NCI-H82 treated with DMSO at 0.1 percent for 48 hours (cell line): Measurements from ENCODE around the gene CPSF2.
"Not testable (repeated sequence)": the region's sequence is repeated elsewhere in the genome, so short reads cannot be mapped to it uniquely, and the experiment has no call there.

Experiments used
- DNase-seq: peaks from one replicate; lab custom pipeline; 2025; ENCODE audit not compliant: unreplicated experiment; lab: John Stamatoyannopoulos, UW

The CPSF2 gene

DNA sequence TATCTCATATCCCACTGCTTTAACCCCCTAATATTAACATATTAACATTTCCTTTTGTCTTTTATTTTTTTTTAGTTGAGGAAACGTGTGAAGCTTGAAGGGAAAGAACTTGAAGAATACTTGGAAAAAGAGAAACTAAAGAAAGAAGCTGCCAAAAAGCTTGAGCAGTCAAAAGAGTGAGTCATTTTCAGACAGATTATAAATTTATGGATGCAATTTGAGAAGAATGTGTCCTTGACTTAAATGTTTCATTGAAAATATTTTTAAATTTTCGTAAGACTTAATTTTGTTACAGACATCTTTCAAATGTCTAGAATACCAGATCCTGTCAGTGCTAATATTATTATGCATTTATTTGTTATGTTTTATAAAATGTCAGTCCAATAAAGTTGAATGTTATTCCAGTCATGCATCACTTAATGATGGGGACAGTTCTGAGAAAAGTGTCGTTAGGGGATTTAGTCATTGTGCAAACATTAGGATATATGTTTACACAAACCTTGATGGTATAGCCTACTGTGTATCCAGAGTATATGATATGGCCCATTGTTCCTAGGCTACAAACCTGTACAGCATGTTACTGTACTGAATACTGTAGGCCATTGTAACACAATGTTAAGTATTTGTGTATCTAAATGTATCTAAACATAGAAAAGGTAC lies 32.6 kb downstream of the CPSF2 start:
- DNase-seq: no peak

DNA sequence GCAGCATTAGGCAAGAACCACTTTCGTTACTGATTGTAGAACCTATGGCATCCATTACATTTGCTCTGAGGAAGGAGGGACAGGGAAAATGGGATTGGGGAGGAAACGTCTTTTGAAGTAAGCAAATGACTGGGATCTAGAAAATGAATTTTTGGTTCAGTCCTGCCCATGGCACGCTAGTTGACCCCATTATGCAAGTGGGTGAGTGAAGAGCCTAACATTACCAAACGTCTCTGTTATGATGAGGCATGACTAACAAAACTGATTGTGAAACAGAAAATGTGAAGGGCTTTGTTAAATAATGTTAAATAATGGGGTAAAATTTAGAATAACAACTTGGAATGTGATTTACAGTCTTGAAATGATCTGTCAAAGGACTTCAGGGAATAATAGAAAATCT lies 38.9 kb downstream of the CPSF2 start:
- DNase-seq: no peak

DNA sequence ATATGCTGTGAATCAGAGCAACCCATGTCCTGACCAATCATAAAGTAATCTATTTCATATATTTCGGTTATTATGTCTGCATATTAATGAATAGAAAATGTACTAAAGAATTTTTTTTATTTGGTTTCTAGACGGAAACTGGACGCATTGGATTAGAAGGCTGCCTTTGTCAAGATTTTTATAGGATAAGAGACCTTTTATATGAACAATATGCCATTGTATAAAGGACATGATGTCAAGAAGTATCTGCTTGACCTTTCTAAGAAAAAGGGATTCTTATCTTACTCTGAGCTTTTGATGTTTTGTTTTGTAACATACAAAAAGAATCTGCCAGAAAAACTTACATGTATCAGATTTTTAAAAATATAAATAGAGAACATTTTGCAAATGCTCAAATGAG lies 39.8 kb downstream of the CPSF2 start:
- no peak for DNase-seq

DNA sequence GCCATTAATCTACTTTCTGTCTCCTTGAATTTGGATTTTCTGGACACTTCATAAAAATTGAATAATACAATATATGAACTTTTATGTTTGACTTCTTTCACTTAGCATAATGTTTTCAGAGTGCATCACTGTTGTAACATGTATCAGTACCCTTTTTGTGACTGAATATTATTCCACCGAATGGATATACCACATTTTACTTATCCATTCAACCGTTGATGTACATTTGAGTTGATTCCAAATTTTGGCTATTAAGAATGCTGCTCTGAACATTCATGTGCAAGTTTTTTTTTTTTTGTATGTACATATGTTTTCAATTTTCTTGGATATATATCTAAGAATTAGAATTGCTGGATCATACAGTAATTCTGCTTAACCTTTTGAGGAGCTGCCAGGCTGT lies 43.2 kb downstream of the CPSF2 start:
- no peak for DNase-seq

DNA sequence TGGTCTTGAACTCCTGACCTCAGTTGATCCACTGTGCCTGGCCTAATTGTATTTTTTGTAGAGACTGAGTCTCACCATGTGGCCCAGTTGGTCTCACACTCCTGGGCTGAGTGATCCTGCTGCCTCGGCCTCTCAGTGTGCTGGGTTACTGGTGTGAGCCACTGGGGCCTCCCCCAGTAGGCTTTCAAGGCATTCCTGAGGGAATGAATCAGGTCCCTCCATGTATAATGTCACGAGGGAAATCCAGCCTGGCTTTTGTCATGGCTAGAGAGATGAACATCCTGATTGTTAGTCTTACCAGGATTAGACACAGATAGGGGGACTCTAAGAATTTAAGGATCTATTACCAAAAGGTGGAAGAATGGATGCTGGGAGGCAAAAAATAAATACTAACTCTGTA lies 51.9 kb downstream of the CPSF2 start:
- no peak for DNase-seq

DNA sequence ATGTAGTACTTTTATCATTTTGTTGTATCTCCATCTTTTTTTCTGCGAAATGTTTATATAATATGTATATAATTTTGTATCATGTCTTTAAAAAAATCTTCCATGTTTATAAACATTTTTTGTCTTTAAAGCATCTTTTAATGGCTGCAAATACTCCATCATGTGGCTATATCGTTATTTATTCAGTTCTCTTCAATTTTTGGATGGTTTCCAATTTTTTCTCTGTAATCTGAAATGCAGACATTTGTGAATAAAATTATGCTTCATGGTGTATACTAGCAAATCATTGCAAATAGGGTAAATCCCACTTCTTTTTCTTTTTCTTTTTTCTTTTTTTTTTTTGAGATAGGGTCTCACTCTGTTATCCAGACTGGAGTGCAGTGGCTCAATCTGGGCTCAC lies 54.0 kb downstream of the CPSF2 start:
- DNase-seq: no peak

DNA sequence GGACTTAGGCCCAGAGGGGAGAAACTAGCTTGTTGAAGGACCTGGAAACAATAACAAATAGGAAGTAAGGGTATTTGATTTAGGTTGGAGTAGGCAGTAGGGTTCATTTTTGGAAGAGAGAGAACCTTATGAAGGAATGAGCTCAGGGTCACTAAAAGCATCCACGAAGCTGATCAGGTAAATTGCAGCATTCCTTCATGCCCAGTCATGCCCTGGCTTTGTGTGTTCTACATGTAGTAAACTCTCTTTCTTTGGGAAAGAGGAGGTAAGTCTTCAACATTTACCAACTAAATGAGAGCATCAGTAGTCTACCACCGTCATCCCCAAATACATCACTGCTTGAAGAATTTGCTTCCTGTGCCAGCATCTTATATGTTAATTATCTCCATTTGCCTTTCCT lies 54.7 kb downstream of the CPSF2 start:
- no peak for DNase-seq

DNA sequence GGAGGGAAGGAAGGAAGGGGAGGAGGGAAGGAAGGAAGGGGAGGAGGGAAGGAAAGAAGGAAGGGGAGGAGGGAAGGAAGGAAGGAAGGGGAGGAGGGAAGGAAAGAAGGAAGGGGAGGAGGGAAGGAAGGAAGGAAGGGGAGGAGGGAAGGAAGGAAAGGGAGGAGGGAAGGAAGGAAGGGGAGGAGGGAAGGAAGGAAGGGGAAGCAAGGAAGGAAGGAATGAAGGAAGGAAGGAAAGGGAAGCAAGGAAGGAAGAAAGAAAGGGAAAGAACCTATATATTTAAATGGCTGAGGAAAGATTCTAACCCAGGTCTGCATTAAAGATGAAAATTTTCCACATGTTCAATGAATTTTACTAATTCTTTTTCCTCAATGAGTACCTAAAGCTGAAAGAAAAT lies 57.4 kb downstream of the CPSF2 start:
- not testable (repeated sequence) for DNase-seq

DNA sequence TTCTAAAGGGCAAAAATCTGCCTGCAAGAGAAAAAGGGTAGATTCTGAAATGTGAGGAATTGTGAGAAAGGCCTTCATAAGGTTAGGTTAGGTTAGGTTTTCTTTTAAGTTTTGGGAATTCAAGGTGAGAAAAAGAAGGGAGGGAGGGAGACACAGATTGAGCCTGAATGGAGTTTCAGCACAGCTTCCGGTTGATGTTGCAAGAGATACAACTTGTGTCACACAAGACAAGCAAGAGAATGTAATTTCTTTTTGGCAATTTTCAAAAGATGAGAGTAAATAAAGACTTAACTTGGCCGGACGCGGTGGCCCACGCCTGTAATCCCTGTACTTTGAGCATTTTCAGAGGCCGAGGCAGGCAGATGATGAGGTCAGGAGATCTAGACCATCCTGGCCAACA lies 63.8 kb downstream of the CPSF2 start:
- no peak for DNase-seq

DNA sequence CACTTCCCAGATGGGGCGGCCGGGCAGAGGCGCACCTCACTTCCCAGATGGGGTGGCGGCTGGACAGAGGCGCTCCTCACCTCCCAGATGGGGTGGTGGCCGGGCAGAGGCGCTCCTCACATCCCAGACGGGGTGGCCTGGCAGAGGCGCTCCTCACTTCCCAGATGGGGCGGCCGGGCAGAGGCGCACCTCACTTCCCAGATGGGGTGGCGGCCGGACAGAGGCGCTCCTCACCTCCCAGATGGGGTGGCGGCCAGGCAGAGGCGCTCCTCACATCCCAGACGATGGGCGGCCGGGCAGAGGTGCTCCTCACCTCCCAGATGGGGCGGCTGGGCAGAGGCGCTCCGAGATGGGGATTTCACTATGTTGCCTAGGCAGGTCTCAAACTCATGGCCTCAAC lies 65.8 kb downstream of the CPSF2 start:
- DNase-seq: not testable (repeated sequence)

DNA sequence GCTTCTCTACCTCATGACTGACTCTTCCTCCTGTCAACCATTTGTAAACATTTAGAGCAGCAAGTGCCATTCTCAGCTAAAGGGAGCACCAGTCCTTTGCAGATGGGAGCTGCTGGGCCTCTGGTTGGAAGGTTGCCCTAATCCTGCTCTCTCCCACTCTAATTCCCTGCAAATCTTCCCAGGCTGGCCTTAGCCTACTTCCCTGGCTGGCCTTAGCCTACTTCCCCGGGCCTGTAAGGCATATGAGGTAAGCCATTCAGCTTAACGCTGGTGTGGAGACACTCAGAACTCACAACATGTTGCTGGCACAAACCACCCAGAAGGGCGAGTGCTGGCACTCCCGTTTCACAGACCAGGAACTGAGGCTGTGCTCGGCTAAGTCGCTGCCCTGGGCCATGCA lies 69.0 kb downstream of the CPSF2 start:
- DNase-seq: peak; percentile 83

DNA sequence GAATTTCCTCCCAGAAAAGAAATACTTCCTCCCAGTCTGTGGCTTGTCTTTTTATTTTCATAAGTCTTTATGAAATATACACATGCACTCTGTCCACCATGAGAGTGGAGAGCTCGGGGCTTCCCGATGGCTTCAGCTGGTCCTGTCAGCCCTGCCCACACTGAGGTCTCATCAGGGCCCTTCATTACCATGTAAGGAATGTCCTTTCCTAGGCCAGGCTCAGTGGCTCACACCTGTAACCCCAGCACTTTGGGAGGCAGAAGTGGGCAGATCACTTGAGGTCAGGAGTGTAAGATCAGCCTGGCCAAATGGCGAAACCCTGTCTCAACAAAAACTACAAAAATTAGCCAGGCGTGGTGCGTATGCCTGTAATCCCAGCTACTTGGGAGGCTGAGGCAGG lies 77.0 kb downstream of the CPSF2 start:
- DNase-seq: no peak

DNA sequence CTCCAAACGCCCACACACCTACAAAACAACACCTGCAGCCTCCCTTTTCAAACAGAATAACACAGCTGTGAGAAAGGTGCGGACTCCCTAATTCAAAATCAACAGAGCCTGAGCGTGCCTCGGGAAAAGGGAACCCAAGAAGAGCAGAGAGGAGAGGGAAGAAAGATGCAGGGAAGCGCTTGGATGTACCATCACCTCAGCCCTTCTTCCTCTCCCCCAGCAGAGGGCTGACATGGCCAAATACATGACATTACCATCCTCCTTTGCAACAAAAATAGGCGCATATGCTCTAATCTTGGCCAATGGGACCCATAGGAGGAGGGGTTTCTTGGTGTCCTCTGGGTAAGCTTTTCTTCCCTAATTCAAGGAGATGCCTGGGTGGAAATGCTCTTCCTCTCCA lies 78.0 kb downstream of the CPSF2 start:
- no peak for DNase-seq

DNA sequence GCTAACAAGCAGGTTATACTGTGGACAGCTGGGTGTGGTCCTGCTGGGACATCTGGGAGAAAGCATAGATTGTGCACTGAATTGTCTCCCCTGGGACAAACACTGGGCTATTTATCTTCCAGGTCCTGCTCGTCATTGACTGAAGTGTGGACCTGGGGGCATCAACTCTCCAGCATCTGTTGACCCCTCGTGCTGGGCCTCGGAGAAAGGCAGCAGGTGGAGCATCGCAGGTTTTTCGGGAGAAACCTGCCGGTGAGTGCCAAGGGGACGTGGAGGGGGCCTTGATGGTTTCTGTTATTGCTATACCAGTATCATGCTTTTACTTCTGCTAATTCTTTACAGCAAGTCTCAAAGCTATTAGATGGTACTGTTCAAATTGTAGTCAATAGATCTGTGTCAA lies 81.3 kb downstream of the CPSF2 start:
- no peak for DNase-seq

DNA sequence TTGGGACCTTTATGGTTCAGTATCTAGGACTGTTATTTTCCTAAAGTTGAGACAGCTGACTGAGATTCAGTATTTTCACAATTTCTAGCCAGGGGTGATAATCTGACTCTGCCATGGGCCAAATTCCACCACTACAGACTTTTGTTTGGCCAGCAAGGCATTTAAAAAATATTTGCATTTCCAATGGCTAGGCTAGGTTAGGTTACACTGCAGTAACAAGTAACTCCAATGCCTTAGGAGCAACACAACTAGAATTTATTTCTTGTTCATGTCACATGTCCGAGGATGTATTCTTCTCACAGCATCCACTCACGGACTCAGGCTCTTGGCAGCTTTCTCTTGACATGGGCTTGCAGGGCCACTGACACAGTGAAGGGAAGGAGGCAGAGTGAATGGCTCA lies 83.0 kb downstream of the CPSF2 start:
- DNase-seq: no peak

DNA sequence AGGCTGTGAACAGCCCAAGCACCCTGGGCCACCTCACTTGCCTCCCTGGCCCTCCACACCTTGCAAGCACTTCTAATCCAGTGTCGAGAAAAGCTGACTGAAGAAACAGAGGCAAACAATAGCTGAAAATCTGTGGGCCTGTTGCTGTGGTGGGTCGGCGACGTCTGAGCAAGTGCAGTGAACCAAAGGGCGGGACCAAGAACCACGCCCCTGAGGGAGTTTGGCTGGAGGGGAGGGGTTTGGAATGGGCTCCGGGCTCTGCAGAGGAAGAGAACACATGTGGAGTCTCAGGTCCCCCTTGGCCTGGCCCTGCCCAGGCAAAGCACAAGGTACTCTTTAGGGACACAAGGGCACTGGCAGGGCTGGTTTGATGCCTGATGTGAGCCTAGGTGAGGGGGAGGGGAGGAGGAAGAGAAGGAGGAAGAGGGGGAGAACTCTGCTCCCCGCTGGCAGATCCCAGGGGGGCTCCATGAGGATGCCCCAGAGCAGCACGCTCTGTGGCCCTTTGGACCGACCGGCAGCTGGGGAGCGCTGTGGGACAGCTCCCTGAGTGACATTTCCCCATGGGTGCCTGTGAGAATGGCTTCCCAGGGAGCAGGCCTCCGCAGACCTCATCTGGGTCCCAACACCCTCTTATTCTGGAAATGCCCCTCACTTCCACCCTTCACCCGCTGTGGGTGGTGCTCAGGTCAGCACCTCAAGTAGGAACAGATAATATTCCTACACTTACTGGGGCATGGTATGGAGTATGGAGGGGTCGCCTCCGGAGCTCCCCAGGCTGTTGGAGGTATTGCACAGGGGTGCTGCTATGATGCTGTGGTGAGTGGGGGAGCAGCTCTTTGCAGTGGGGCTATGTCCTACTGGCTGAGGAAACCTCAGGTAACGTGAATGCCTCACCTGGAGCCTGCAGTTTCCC lies 85.5 kb downstream of the CPSF2 start:
- no peak for DNase-seq

DNA sequence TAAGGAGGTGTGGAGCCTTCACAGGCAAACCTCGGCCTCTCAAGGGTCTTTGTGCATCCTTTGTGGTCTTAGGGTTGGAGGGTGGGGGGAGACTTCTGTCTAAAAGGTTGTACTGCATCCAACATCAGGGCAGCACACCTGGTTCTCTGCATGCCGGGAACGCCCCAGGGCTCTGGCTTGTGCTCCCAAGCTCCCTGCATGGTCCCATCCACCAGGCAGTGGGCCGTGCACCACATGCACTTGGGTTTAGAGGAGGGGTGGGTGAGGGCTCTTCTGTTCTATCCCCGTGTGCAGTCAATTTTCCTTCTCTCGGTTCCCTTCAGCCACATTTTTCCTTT lies 86.1 kb downstream of the CPSF2 start:
- DNase-seq: no peak

DNA sequence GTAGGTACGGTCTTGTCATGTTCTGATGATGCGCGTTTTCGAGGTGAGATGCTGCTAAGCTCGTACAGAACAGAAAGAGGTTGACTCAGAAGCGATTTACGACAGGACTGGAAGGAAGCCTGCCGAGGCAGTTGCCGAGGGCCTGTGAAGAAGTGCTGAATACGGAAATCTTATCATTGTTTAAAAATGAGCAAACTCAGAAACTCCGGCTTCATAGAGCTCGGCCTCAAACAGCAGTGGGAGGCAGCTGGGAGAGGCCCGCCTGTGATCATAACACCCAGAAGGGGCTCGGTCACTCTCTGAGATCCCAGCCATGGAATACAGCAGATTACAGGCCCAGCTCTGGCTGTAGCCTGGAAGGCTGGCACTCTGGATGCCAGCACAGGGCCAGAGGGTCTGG lies 87.4 kb downstream of the CPSF2 start:
- no peak for DNase-seq

DNA sequence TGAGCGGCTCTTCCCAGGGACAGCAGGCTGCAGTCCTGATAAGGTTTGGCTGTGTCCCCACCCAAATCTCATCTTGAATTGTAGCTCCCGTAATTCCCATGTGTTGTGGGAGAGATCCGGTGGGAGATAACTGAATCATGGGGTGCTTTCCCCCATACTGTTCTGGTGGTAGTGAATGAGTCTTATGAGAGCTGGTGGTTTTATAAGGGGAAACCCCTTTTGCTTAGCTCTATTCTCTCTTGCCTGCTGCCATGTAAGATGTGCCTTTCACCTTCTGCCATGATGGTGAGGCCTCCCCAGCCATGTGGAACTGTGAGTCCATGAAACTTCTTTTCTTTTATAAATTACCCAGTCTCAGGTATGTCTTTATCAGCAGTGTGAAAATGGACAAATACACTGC lies 91.4 kb downstream of the CPSF2 start:
- DNase-seq: not testable (repeated sequence)

DNA sequence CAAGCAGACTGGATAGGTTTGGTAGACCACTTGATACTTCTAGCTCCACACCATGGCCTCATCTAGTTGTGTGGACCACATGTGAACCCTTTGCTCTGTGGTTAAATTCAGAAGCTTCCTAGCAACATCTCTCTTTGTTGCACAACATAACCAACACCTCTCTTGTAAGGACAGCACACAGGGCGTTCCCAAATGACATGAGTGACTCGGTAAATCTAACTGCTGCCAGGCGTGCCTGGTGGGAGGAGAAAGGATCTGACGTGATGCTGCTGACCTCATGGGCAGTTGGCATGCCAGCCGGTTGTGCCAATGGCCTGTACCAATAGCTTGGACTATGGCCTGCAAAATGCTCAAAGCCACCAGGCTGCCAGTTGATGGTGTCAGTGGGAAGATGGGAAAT lies 93.8 kb downstream of the CPSF2 start:
- DNase-seq: no peak

DNA sequence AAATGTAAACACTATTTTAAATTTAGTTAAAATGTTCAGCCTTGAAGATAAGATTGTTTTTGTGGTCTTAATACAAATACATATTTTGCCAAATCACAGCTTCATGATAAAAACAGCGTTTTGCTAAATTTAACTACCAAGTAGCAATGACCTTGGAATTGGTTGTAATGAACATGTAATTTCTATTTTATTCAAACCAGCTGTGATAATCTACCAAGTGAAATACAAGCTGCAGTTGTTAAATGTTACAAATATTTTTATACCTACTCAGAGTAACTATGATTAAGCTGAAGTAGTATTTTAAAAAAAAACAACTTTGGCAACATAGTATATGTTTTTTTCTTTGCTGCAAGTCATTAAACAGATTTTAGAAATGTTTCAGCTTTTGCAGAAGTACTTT lies 96.2 kb downstream of the CPSF2 start:
- no peak for DNase-seq
